ENCODE measurements around the gene D2HGDH.

The D2HGDH gene

DNA sequence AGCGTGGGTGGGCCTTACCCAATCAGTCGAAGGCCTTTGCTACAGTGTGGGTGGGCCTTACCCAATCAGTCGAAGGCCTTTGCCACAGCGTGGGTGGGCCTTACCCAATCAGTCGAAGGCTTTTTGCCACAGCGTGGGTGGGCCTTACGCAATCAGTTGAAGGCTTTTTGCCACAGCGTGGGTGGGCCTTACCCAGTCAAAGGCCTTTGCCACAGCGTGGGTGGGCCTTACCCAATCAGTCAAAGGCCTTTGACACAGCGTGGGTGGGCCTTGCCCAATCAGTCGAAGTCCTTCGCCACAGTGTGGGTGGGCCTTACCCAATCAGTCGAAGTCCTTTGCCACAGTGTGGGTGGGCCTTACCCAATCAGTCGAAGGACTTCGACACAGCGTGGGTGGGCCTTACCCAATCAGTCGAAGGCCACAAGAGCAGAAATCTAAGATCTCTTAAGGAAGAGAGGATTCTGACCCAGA lies 25.9 kb downstream of the D2HGDH start:
- no peak for TF ChIP-seq EZH2 (IDR thresholded peaks at IDR 0.05; ENCODE audit: borderline replicate concordance, low read depth, low read length, severe bottlenecking)
- TF ChIP-seq, protein P1, sequence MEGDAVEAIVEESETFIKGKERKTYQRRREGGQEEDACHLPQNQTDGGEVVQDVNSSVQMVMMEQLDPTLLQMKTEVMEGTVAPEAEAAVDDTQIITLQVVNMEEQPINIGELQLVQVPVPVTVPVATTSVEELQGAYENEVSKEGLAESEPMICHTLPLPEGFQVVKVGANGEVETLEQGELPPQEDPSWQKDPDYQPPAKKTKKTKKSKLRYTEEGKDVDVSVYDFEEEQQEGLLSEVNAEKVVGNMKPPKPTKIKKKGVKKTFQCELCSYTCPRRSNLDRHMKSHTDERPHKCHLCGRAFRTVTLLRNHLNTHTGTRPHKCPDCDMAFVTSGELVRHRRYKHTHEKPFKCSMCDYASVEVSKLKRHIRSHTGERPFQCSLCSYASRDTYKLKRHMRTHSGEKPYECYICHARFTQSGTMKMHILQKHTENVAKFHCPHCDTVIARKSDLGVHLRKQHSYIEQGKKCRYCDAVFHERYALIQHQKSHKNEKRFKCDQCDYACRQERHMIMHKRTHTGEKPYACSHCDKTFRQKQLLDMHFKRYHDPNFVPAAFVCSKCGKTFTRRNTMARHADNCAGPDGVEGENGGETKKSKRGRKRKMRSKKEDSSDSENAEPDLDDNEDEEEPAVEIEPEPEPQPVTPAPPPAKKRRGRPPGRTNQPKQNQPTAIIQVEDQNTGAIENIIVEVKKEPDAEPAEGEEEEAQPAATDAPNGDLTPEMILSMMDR (IDR thresholded peaks at IDR 0.05; ENCODE audit: borderline replicate concordance, extremely low read depth, low read length, poor library complexity, severe bottlenecking) = no peak
- no peak overlapping the region for H3K27ac ChIP-seq (ENCODE audit: low read length)
- H3K4me2 ChIP-seq (ENCODE audit: insufficient read depth, low read length) = no peak overlapping the region
- ATAC-seq (ENCODE audit: insufficient read depth, low read depth) = no peak
- no peak for DNase-seq
- H3K9ac ChIP-seq (ENCODE audit: low read depth, low read length) = no peak overlapping the region
- H3K4me3 ChIP-seq (ENCODE audit: low read depth in 1 of 2, low read length in 2 of 2) = no peak overlapping the region
- no peaks in the 10 kb centered on the region for H3K27me3 ChIP-seq (ENCODE audit: insufficient read depth, low read length, poor library complexity)
- H3K79me2 ChIP-seq (ENCODE audit: insufficient read depth, low read length) = no peaks in the 10 kb centered on the region
- H4K20me1 ChIP-seq (ENCODE audit: insufficient read depth, low read length) = peaks cover 26% of the 10 kb centered on the region
- H3K36me3 ChIP-seq (ENCODE audit: insufficient read depth, low read length) = peaks cover 37% of the 10 kb centered on the region
- no peaks in the 10 kb centered on the region for H3K4me1 ChIP-seq (ENCODE audit: insufficient read depth, low read length)
- no peak overlapping the region for H2AFZ ChIP-seq (ENCODE audit: low read depth, low read length)
- H3K9me3 ChIP-seq (ENCODE audit: insufficient read depth, low read length, severe bottlenecking) = no peaks in the 10 kb centered on the region

DNA sequence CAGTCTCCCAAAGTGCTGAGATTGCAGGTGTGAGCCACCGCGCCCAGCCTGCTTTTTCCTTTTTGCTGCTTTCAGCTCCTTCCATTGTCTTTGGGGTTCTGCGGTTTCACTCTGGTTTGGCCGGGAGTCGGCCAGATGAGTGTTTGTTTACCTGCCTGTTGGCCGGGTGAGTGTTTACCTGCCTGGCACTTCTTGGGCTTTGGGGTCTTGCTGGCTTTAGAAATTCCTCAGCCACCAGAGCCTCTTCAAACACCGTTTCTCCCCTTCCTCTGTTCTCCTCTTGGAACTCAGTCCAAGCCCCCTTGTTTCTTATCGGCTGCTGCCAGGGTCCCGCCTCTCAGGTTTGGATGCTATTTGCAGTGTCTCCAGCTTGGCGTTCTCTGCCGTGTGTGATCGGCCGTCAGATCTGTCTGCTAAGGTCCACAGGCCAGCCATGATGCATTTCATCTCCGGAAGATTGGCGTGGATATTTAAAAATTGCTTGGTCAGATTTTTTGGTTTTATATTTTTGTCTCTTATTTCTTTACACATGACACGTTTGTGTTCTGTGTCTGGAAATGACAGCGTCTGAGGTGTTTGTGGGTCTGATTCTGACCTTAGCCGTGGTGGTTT lies 28.0 kb downstream of the D2HGDH start:
- no peak overlapping the region for H3K4me3 ChIP-seq (ENCODE audit: low read depth in 1 of 2, low read length in 2 of 2)
- ATAC-seq (ENCODE audit: insufficient read depth, low read depth) (no peak), DNase-seq (no peak)
- H3K79me2 ChIP-seq (ENCODE audit: insufficient read depth, low read length) = no peaks in the 10 kb centered on the region
- H3K27ac ChIP-seq (ENCODE audit: low read length) = no peak overlapping the region
- H2AFZ ChIP-seq (ENCODE audit: low read depth, low read length) = no peak overlapping the region
- H3K4me2 ChIP-seq (ENCODE audit: insufficient read depth, low read length) = no peak overlapping the region
- no peaks in the 10 kb centered on the region for H3K27me3 ChIP-seq (ENCODE audit: insufficient read depth, low read length, poor library complexity)
- H3K4me1 ChIP-seq (ENCODE audit: insufficient read depth, low read length) = no peaks in the 10 kb centered on the region
- H3K36me3 ChIP-seq (ENCODE audit: insufficient read depth, low read length) = peaks cover 23% of the 10 kb centered on the region
- H4K20me1 ChIP-seq (ENCODE audit: insufficient read depth, low read length) = peaks cover 26% of the 10 kb centered on the region
- no peaks in the 10 kb centered on the region for H3K9me3 ChIP-seq (ENCODE audit: insufficient read depth, low read length, severe bottlenecking)
- TF ChIP-seq, protein P1 (IDR thresholded peaks at IDR 0.05; ENCODE audit: borderline replicate concordance, extremely low read depth, low read length, poor library complexity, severe bottlenecking) = no peak
- no peak for TF ChIP-seq EZH2 (IDR thresholded peaks at IDR 0.05; ENCODE audit: borderline replicate concordance, low read depth, low read length, severe bottlenecking)
- no peak overlapping the region for H3K9ac ChIP-seq (ENCODE audit: low read depth, low read length)

DNA sequence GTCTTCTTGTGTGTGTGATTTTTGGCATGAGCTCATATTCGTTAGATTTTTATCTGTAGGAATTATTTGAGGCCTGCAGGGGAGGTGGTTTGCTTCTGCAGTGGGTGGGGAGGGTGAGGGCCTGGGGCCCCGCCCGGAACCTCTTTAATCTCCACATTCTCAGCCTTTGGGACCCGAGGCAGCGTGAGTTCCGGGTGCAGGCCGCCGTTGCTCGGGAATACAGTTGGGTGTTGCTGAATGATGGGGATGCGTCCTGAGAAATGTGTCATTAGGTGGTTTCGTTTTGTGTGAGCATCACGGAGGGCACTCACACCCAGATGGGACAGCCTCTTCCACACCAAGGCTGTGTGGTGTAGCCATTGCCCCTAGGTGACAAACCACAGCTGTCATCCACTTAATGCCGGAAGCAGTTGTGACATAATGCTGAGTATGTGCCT lies 28.5 kb downstream of the D2HGDH start:
- no peaks in the 10 kb centered on the region for H3K9me3 ChIP-seq (ENCODE audit: insufficient read depth, low read length, severe bottlenecking)
- no peak for DNase-seq
- H3K79me2 ChIP-seq (ENCODE audit: insufficient read depth, low read length) = no peaks in the 10 kb centered on the region
- no peak for ATAC-seq (ENCODE audit: insufficient read depth, low read depth)
- H3K27me3 ChIP-seq (ENCODE audit: insufficient read depth, low read length, poor library complexity) = no peaks in the 10 kb centered on the region
- H3K36me3 ChIP-seq (ENCODE audit: insufficient read depth, low read length) = peaks cover 23% of the 10 kb centered on the region
- no peak overlapping the region for H3K27ac ChIP-seq (ENCODE audit: low read length)
- no peak overlapping the region for H3K4me2 ChIP-seq (ENCODE audit: insufficient read depth, low read length)
- no peak overlapping the region for H3K9ac ChIP-seq (ENCODE audit: low read depth, low read length)
- no peak overlapping the region for H2AFZ ChIP-seq (ENCODE audit: low read depth, low read length)
- H3K4me3 ChIP-seq (ENCODE audit: low read depth in 1 of 2, low read length in 2 of 2) = no peak overlapping the region
- TF ChIP-seq, protein P1 (IDR thresholded peaks at IDR 0.05; ENCODE audit: borderline replicate concordance, extremely low read depth, low read length, poor library complexity, severe bottlenecking) = no peak
- no peak for TF ChIP-seq EZH2 (IDR thresholded peaks at IDR 0.05; ENCODE audit: borderline replicate concordance, low read depth, low read length, severe bottlenecking)
- H3K4me1 ChIP-seq (ENCODE audit: insufficient read depth, low read length) = no peaks in the 10 kb centered on the region
- H4K20me1 ChIP-seq (ENCODE audit: insufficient read depth, low read length) = peaks cover 25% of the 10 kb centered on the region
